Endodermal cell (in vitro differentiated cells): ENCODE results near the gene ARHGAP22. TPM values are rescaled to one million over a fixed set of nuclear protein-coding genes. Genes with fewer than 3 reads are reported as not detected.

ENCODE experiments used
- DNase-seq: peaks from one replicate; pipeline ENCODE4 v3.0.0-alpha.2; 2017
- H3K27ac ChIP-seq: 2 replicates; pipeline ENCODE4 v1.5.1; 2013; ENCODE audit warnings: mild to moderate bottlenecking, low read depth, low read length, moderate library complexity
- H3K27me3 ChIP-seq: 2 replicates; pipeline ENCODE4 v1.6.1; 2013; ENCODE audit warnings: mild to moderate bottlenecking, low read length, moderate library complexity; ENCODE audit not compliant: insufficient read depth, control insufficient read depth, poor library complexity, severe bottlenecking
- H3K36me3 ChIP-seq: 2 replicates; pipeline ENCODE4 v1.7.0; 2013; ENCODE audit warnings: mild to moderate bottlenecking, low read length, moderate library complexity; ENCODE audit not compliant: control insufficient read depth, insufficient read depth
- H3K4me1 ChIP-seq: one replicate; pipeline ENCODE4 v1.7.0; 2013; ENCODE audit warnings: low read length; ENCODE audit not compliant: control insufficient read depth, insufficient read depth
- H3K4me3 ChIP-seq: 2 replicates; pipeline ENCODE4 v1.5.1; 2013; ENCODE audit warnings: mild to moderate bottlenecking, low read length, moderate library complexity
- H3K9ac ChIP-seq: 2 replicates; pipeline ENCODE4 v1.6.1; 2013; ENCODE audit warnings: mild to moderate bottlenecking, low read length, moderate library complexity; ENCODE audit not compliant: poor library complexity, severe bottlenecking; ENCODE audit errors: extremely low read depth
- H3K9me3 ChIP-seq: 2 replicates; pipeline ENCODE4 v1.6.1; 2013; ENCODE audit warnings: mild to moderate bottlenecking, low read length, moderate library complexity; ENCODE audit not compliant: control insufficient read depth
- H3K27ac Mint-ChIP-seq: 2 replicates; pipeline ENCODE4 v1.8.0; 2020; ENCODE audit warnings: mixed read lengths
- H3K27me3 Mint-ChIP-seq: 2 replicates; pipeline ENCODE4 v1.8.0; 2021; ENCODE audit warnings: mild to moderate bottlenecking, mixed read lengths; ENCODE audit not compliant: insufficient read depth
- H3K36me3 Mint-ChIP-seq: 2 replicates; pipeline ENCODE4 v1.8.0; 2020; ENCODE audit warnings: low read depth, mixed read lengths
- H3K4me1 Mint-ChIP-seq: 2 replicates; pipeline ENCODE4 v1.8.0; 2020; ENCODE audit warnings: mixed read lengths
- H3K4me3 Mint-ChIP-seq: 2 replicates; pipeline ENCODE4 v1.8.0; 2020; ENCODE audit warnings: mild to moderate bottlenecking, moderate library complexity, mixed read lengths
- H3K9me3 Mint-ChIP-seq: 2 replicates; pipeline ENCODE4 v1.8.0; 2020; ENCODE audit warnings: mild to moderate bottlenecking, mixed read lengths
- CTCF ChIP-seq: fragments of 200-600 bp; sonication (generic); conservative IDR thresholded peaks from 2 replicates; pipeline ENCODE4 v1.5.0; 2021; ENCODE audit warnings: antibody characterized with exemption, mild to moderate bottlenecking
- WGBS, 2 experiments: methylation state at CpG; one replicate each; pipeline versions ENCODE4 v1.1.5 to v1.1.7; 2013; ENCODE audit warnings: missing lambda C conversion rate in 2 of 2, mixed read lengths in 1 of 2; ENCODE audit not compliant: insufficient coverage in 1 of 2, insufficient read length in 1 of 2; 5-methylcytosine and 5-hydroxymethylcytosine counted together
- total RNA-seq, 2 donors: library from RNA; stranded (reverse); fragmentation: NEBNext Ultra II Directional in 1 of 2; extraction: Animal tissue kit (Norgen Biotek cat#: 25700) in 1 of 2; gene quantifications; 2 replicates in 1 of 2; 3 replicates in 1 of 2; pipeline ENCODE4 v1.2.1, GENCODE V29; 2021

ARHGAP22 gene
- total RNA-seq, 2 donors from 2014 or later, result 10.3 to 14.1 TPM

- peaks cover 59% of the 10 kb centered on the region for H3K27me3 Mint-ChIP-seq
- H3K36me3 Mint-ChIP-seq, result peaks cover 4% of the 10 kb centered on the region
- H3K27ac Mint-ChIP-seq, result no peak overlapping the region
- H3K4me3 Mint-ChIP-seq, result no peak overlapping the region
- TF ChIP-seq CTCF, result no peak
- no peak for DNase-seq
- no peak overlapping the region for H3K27ac ChIP-seq
- H3K36me3 ChIP-seq, result no peaks in the 10 kb centered on the region
- peaks cover 29% of the 10 kb centered on the region for H3K9me3 Mint-ChIP-seq
- no peak overlapping the region for H3K9ac ChIP-seq
- peaks cover 22% of the 10 kb centered on the region for H3K4me1 Mint-ChIP-seq
- H3K4me1 ChIP-seq, result peaks cover 10% of the 10 kb centered on the region
- 83 to 86% methylated on average over 3 of the region's 3 CpGs for WGBS, 2 experiments
- no peaks in the 10 kb centered on the region for H3K27me3 ChIP-seq
- peaks cover 26% of the 10 kb centered on the region for H3K9me3 ChIP-seq
- no peak overlapping the region for H3K4me3 ChIP-seq
Observed at GRCh38 chr10:48587819-48588218, 17.1 kb downstream of the ARHGAP22 start.

GRCh38 chr10:48587101-48587500 is 17.8 kb downstream of the ARHGAP22 start:
- H3K4me1 Mint-ChIP-seq, result peaks cover 22% of the 10 kb centered on the region
- H3K4me3 Mint-ChIP-seq, result no peak overlapping the region
- H3K27ac Mint-ChIP-seq, result no peak overlapping the region
- Histone ChIP-seq H3K27me3 (no peaks in the 10 kb centered on the region), H3K9me3 (peaks cover 26% of the 10 kb centered on the region), H3K36me3 (no peaks in the 10 kb centered on the region), H3K27ac (no peak overlapping the region), H3K4me1 (peaks cover 10% of the 10 kb centered on the region), H3K9ac (no peak overlapping the region), H3K4me3 (no peak overlapping the region)
- H3K27me3 Mint-ChIP-seq, result peaks cover 60% of the 10 kb centered on the region
- WGBS, 2 experiments, result 37 to 50% methylated on average over 1 to 2 of the region's 2 CpGs
- peak; percentile 83 for DNase-seq
- TF ChIP-seq CTCF, result no peak
- H3K9me3 Mint-ChIP-seq, result peaks cover 29% of the 10 kb centered on the region
- peaks cover 4% of the 10 kb centered on the region for H3K36me3 Mint-ChIP-seq

- Mint-ChIP-seq H3K27me3 (peaks cover 39% of the 10 kb centered on the region), H3K4me1 (peaks cover 22% of the 10 kb centered on the region), H3K27ac (no peak overlapping the region), H3K36me3 (peaks cover 4% of the 10 kb centered on the region), H3K4me3 (no peak overlapping the region), H3K9me3 (peaks cover 29% of the 10 kb centered on the region)
- no peak for TF ChIP-seq CTCF
- Histone ChIP-seq H3K4me3 (no peak overlapping the region), H3K4me1 (peaks cover 10% of the 10 kb centered on the region), H3K27me3 (no peaks in the 10 kb centered on the region), H3K9ac (no peak overlapping the region), H3K9me3 (peaks cover 26% of the 10 kb centered on the region), H3K36me3 (no peaks in the 10 kb centered on the region), H3K27ac (no peak overlapping the region)
- 92 to 100% methylated on average over 6 to 10 of the region's 10 CpGs for WGBS, 2 experiments
- DNase-seq, result no peak
Observed at GRCh38 chr10:48582970-48583369, 21.9 kb downstream of the ARHGAP22 start.
